Measurements from ENCODE around the gene GRIK3. TPM values are rescaled to one million over a fixed set of nuclear protein-coding genes. Genes with fewer than 3 reads are reported as not detected.

GRIK3 gene
- total RNA-seq, 1 donor from 2014 or later, result 2.3 TPM

DNA sequence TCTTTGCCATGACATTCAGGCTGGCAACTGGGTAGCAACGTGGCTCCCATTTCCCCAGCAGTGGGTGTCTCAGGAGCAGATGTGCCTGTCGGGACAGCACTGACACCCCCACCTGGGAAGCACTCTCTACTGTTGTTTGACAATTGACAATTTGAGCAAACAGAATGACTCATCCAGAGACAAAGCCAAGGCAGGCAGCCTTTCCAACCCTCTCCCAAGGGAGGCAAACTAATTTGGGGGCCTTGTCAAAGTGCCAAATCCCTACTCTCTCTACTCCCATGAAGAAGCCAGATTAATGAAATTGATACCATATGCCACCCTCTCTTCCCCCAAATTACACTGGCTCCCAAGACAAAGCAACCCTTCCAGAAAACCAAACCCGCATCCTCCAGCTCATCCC lies 65.6 kb downstream of the GRIK3 start:
- TF ChIP-seq CTCF (conservative IDR thresholded peaks at IDR 0.05), result no peak
- Mint-ChIP-seq H3K9me3 (no peaks in the 10 kb centered on the region), H3K4me3 (no peak overlapping the region), H3K36me3 (no peaks in the 10 kb centered on the region), H3K27ac (no peak overlapping the region), H3K27me3 (peaks cover 19% of the 10 kb centered on the region), H3K4me1 (ENCODE audit: unreplicated experiment) (no peaks in the 10 kb centered on the region)
- DNase-seq (ENCODE audit: extremely low spot score, unreplicated experiment), result no peak

DNA sequence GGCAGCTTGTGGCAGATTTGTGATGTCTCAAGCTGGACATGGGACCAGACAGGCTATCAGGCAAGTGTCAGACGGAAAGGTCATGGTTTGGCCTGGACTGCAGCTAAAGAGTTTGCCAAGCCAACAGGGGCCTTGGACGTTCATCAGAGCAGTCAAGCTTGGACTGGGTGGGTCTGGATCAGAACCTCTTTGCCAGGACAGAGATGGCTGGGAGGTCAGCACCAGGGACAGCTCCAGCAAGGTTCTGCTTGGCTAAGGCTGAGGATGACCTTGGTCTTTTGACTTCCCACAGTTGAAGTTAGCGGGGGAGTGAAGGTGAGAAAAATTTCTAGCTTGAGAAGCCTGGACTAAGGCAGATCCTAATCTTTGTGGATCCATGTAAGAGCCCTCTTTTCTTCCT lies 68.1 kb downstream of the GRIK3 start:
- H3K4me1 Mint-ChIP-seq (ENCODE audit: unreplicated experiment), result no peaks in the 10 kb centered on the region
- H3K9me3 Mint-ChIP-seq, result no peaks in the 10 kb centered on the region
- H3K4me3 Mint-ChIP-seq, result no peak overlapping the region
- H3K36me3 Mint-ChIP-seq, result no peaks in the 10 kb centered on the region
- H3K27ac Mint-ChIP-seq, result no peak overlapping the region
- no peak for DNase-seq (ENCODE audit: extremely low spot score, unreplicated experiment)
- peaks cover 30% of the 10 kb centered on the region for H3K27me3 Mint-ChIP-seq
- TF ChIP-seq CTCF (conservative IDR thresholded peaks at IDR 0.05), result no peak

DNA sequence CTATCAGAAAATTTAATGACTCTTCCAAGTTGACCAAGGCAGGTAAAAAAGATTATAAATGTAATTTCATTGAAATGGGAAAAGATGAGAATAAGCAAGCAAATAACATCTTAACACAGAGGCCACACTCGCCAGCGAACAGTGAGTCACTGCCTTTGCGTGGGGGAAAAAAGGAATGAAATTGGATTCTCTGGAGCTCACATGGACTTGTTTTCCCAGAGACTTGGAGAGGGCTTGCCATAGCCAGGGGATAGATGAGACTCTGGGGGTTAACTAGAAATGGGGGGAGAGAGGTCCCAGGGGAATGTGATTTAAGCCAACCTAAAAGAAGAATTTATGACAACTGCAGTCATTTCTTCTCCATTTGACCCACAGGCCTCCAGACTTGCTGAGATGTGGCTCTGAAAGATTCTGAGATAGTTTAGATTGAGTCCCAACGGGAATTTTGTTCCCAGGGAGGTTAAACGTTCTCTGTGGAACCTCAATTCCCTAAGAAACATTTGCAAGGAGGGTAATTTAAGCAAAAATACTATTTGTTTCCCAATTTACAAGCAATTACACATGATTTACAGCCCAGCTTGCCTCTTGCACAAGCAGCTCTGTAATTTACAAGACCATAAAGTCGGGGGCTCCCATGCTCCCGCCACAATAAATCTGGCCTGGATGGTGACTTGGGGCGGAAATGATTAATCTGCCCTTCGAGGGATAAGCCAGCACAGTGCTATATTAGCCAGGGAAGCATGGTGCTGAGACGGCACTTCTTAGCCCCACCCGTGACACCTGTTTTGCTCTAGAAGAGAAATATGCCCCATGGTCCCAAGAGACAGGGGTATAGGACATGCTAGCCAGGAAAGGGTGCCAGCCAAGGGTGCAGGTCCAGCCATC lies 68.8 kb downstream of the GRIK3 start:
- no peak overlapping the region for H3K27ac Mint-ChIP-seq
- no peaks in the 10 kb centered on the region for H3K9me3 Mint-ChIP-seq
- H3K4me1 Mint-ChIP-seq (ENCODE audit: unreplicated experiment), result no peaks in the 10 kb centered on the region
- no peak for DNase-seq (ENCODE audit: extremely low spot score, unreplicated experiment)
- no peak overlapping the region for H3K4me3 Mint-ChIP-seq
- peaks cover 34% of the 10 kb centered on the region for H3K27me3 Mint-ChIP-seq
- no peak for TF ChIP-seq CTCF (conservative IDR thresholded peaks at IDR 0.05)
- H3K36me3 Mint-ChIP-seq, result no peaks in the 10 kb centered on the region

- Mint-ChIP-seq H3K9me3 (no peaks in the 10 kb centered on the region), H3K27me3 (peaks cover 34% of the 10 kb centered on the region), H3K4me1 (ENCODE audit: unreplicated experiment) (no peaks in the 10 kb centered on the region), H3K27ac (no peak overlapping the region), H3K4me3 (no peak overlapping the region), H3K36me3 (no peaks in the 10 kb centered on the region)
- DNase-seq (ENCODE audit: extremely low spot score, unreplicated experiment), result no peak
- no peak for TF ChIP-seq CTCF (conservative IDR thresholded peaks at IDR 0.05)
Observed at GRCh38 chr1:36964830-36965229, 69.5 kb downstream of the GRIK3 start.

GRCh38 chr1:36963006-36963405 lies 71.3 kb downstream of the GRIK3 start:
- no peak overlapping the region for H3K4me3 Mint-ChIP-seq
- H3K9me3 Mint-ChIP-seq, result no peaks in the 10 kb centered on the region
- TF ChIP-seq CTCF (conservative IDR thresholded peaks at IDR 0.05), result no peak
- no peak overlapping the region for H3K27ac Mint-ChIP-seq
- H3K27me3 Mint-ChIP-seq, result peaks cover 31% of the 10 kb centered on the region
- H3K4me1 Mint-ChIP-seq (ENCODE audit: unreplicated experiment), result no peaks in the 10 kb centered on the region
- no peaks in the 10 kb centered on the region for H3K36me3 Mint-ChIP-seq
- DNase-seq (ENCODE audit: extremely low spot score, unreplicated experiment), result no peak

Data from type B pancreatic cell (in vitro differentiated cells).